NT2/D1 (cell line): ENCODE results near the gene ADGRA3.
"Not testable (repeated sequence)": the region's sequence is repeated elsewhere in the genome, so short reads cannot be mapped to it uniquely, and the experiment has no call there.

ENCODE experiments used
- YY1 ChIP-seq: IDR thresholded peaks from 2 replicates; pipeline ENCODE4 v1.6.1; 2011; ENCODE audit not compliant: insufficient read length, insufficient read depth
- ZNF274 ChIP-seq: IDR thresholded peaks from 2 replicates; pipeline ENCODE4 v1.6.1; 2011; ENCODE audit warnings: mild to moderate bottlenecking, low read depth, low read length

DNA sequence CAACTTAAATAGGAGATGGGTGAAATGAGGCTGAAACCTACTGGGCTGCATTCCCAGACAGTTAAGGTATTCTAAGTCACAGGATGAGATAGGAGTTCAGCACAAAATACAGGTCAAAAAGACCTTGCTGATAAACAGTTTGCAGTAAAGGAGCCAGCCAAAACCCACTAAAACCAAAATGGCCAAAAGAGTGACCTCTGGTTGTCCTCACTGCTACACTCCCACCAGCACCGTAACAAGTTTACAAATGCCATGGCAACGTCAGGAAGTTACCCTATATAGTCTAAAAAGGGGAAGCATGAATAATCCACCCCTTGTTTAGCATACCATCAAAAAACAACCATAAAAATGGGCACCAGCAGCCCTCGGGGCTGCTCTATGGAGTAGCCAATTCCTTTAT lies 133.7 kb downstream of the ADGRA3 start:
- TF ChIP-seq YY1, ZNF274: not testable (repeated sequence)
